NCI-H226 (cell line): ENCODE measurements around the gene TGIF2.
"Not testable (repeated sequence)": the region's sequence is repeated elsewhere in the genome, so short reads cannot be mapped to it uniquely, and the experiment has no call there.

ENCODE experiments used
- DNase-seq: peaks from one replicate; pipeline ENCODE4 v3.0.0-alpha.2; 2015

Gene TGIF2

DNA sequence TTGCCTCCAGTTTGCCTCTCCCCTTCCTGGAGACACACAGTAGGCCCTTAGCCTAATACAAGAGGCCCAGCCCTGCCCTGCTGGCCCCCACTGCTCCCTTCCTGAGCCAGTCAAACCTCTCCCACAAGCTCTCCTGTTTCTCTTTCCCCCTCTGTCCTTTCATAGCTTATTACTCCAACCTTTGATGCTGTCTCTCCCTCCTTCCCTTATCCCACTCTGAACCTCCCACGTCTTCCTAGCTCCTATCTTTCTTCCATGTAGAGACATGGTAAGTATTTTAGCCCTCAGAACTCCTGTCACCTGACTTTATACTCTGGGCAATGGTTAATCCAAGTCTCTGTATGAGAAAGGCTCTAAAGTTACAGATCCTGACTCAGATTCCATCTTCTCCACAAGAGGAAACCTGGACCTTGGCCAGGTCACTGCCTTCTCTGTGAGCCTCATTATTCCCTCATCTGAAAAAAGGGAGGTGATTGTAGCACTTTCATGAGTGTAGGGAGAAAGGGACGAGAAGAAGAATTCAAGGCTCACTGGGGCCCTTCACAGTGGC lies 6.7 kb downstream of the TGIF2 start:
- peak; percentile 23 for DNase-seq

- DNase-seq: no peak
Observed at GRCh38 chr20:36582322-36582721, 8.9 kb downstream of the TGIF2 start.

- DNase-seq: no peak
Observed at GRCh38 chr20:36582821-36583220, 9.4 kb downstream of the TGIF2 start.

GRCh38 chr20:36584018-36584481 lies 10.7 kb downstream of the TGIF2 start:
- no peak for DNase-seq

- peak; percentile 22 for DNase-seq
Observed at GRCh38 chr20:36585410-36586125, 12.2 kb downstream of the TGIF2 start.

- no peak for DNase-seq
Observed at GRCh38 chr20:36587388-36588070, 14.1 kb downstream of the TGIF2 start.

- no peak for DNase-seq
Observed at GRCh38 chr20:36591281-36591680, 17.9 kb downstream of the TGIF2 start.

- DNase-seq: peak; percentile 51
Observed at GRCh38 chr20:36591854-36592641, 18.7 kb downstream of the TGIF2 start.

- DNase-seq: no peak
Observed at GRCh38 chr20:36593347-36593929, 20.0 kb downstream of the TGIF2 start.

- DNase-seq: no peak
Observed at GRCh38 chr20:36599912-36600345, 26.5 kb downstream of the TGIF2 start.

DNA sequence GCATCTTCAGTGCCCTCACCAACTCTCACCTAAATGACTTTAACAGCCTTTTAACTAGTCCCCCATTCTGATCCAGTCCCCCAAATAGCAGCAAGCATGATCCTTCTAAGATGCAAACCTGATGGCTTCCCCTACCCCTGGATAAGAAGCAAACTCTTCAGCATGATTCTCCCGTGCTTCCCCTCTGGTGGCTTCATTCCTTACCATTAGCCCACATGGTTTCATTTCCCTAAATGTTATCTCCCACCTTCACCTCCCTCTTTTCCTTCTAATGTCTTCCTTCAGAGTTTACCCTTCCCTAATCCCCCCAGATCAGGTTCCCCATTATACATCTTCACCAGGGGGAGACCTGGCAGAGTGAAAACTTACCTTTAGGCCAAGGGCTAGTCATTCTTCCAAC lies 28.1 kb downstream of the TGIF2 start:
- no peak for DNase-seq

DNA sequence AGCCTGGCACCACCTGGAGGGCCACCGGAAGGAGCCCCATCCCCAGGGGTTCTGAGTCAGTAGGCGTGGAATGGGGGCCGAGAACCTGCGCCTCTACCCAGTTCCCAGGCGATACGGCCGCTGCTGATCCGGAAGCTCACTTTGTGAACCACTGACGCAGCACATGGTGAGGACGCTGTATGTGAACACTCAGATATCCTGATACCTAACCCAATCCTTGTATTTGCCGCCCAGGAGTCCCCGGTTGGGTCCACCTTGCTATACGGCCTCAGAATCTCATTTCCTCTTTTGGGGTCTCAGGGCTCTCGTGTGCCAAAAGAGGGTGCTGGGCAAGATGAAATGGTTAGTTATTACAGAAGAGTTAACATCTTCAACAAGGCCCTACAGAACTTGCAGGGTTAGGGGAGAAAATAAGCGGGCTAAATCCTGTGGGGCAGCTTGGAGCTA lies 31.6 kb downstream of the TGIF2 start:
- no peak for DNase-seq

GRCh38 chr20:36605399-36606157 lies 32.2 kb downstream of the TGIF2 start, which contains the start of gene RAB5IF:
Gene RAB5IF (plus strand): TSS chr20:36605779. CDS start chr20:36605952, 173 bp downstream.
- DNase-seq: peak; percentile 96

DNA sequence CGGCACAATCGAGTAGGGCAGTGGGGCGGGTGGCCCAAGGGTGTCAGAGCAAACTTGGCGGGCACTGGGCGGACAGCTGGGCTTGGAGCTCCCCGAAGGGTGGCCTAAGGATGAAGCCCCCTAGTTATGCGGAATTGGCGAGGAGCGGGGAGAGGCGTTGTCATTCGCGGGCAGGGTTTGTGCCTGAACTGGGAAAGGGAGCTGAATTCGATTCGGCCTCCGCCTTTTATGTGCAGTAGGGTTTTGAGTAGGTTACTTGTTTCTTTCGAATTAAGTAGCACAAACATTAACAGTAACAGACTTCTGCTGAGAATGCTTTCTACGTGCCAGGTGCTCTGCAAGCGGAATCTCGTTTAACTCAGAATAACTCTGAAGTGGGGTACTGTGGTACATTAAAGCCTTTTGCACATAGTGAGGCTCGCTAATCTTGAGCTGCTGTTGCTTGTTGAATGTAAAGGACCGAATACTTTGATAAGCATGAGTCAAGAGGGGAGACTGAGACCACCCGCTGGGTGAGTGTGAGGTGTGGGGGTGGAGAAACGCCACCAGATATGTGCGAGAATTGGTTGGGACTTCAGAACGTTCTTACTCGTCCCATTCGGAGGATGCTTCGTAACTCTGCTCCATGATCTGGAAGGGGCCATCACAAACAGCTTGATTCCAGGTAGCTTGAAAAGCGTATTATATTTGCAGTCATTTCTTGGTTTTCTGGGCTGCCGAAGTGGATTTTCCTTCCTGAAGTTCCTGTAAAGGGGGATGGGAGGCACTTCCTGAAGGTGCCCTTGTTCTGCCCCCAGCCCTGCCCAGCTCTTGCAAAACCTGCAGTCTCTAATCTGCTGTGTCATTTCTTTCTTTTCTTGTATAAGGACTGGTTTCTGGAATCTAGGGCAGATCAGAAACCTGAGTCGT lies 33.0 kb downstream of the TGIF2 start:
- peak; percentile 47 for DNase-seq

DNA sequence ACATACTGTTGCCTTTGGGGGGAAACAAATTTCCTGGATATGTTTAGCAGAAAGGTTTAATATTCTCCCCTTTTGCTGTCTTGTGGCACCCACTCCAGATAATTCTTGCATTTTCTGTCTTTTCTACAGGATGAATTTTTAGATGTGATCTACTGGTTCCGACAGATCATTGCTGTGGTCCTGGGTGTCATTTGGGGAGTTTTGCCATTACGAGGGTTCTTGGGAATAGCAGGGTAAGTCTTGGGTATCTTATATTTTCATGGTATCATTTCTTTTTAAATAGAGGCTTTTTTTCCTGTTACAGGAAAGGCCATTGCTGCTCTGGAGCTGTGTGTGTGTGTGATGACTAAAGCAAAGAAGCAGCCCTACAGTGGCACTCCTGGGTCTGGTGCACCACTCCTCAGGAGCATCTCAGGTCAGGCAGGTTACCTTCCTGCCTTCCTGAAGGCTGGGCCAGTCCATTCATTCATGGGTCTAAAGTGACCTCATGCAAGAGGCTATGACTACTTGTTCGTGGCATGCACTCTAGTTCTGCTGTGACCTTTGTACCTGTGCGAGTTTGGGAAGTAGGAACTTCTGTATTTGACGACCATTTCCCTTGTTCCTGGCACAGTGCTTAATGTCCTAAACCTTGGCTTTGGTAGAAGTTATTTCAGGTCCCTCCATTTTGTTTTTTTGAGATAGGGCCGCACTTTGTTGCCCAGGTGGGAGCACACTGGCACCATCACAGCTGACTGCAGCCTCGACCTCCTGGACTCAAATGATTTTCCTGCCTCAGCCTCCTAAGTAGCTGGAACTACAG lies 34.4 kb downstream of the TGIF2 start:
- DNase-seq: peak; percentile 6

GRCh38 chr20:36608388-36608728 lies 35.0 kb downstream of the TGIF2 start:
- not testable (repeated sequence) for DNase-seq

DNA sequence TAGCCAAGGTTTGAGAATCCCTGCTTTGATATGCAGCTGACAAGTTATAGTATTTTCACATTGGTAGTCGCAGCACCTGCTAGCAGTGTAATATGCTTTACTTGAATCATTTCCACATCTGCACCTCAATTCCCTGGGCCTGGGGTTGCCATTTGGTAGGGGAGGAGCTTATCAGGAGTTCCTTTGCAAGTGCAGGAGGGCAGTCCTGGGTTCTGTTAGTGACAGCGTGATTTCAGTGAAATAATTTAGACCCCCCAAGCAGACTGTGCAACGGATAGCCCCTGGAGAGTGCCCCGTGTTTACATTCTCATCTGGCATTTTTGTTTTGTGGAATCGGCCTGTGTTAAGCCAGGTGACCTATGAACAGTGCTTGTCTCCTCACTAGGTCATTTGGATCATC lies 38.2 kb downstream of the TGIF2 start:
- DNase-seq: no peak

DNA sequence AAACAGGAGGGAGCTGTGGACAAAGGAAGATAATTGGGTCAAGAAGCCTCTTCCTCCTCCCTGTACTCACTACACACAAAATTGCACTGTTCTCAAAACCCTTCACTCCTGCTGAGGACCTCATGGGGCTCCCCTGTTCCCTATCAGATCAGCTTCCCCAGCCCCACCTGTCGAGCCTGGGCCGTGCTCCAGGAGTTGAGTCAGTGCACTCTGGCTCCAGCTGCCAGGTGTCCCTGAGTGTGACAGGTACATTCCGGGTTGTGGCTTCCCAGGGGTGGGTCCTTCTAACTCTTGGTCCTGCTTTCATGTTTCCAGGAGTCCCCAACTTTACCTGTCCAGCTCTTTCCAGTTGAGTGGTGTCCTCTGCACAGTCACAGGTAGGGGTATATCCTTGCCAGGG lies 40.6 kb downstream of the TGIF2 start:
- DNase-seq: no peak

GRCh38 chr20:36614781-36615557 lies 41.6 kb downstream of the TGIF2 start:
- peak; percentile 59 for DNase-seq
